HG03064 (cell line): ENCODE measurements around the gene RSPRY1.

Experiments used
- ATAC-seq: cut with Tn5 transposase; IDR thresholded peaks from one replicate; pipeline ENCODE4 v1.9.1; 2021; ENCODE audit warnings: low read depth; ENCODE audit not compliant: unreplicated experiment

RSPRY1 gene

GRCh38 chr16:57216968-57217367 lies 30.8 kb downstream of the RSPRY1 start:
- ATAC-seq = no peak

- no peak for ATAC-seq
Measured at GRCh38 chr16:57223057-57223456, 36.9 kb downstream of the RSPRY1 start.

- ATAC-seq = no peak
Measured at GRCh38 chr16:57224651-57225335, 38.7 kb downstream of the RSPRY1 start.

- no peak for ATAC-seq
Measured at GRCh38 chr16:57225978-57226377, 39.8 kb downstream of the RSPRY1 start.

- ATAC-seq = no peak
Measured at GRCh38 chr16:57226701-57227621, 40.8 kb downstream of the RSPRY1 start.

GRCh38 chr16:57229079-57229478 lies 43.0 kb downstream of the RSPRY1 start:
- ATAC-seq = no peak

GRCh38 chr16:57231821-57232350 lies 45.8 kb downstream of the RSPRY1 start:
- ATAC-seq = no peak

- no peak for ATAC-seq
Measured at GRCh38 chr16:57233944-57234706, 48.0 kb downstream of the RSPRY1 start.

GRCh38 chr16:57234707-57235092 lies 48.6 kb downstream of the RSPRY1 start:
- no peak for ATAC-seq

- no peak for ATAC-seq
Measured at GRCh38 chr16:57235128-57236021, 49.2 kb downstream of the RSPRY1 start.

GRCh38 chr16:57236022-57236350 lies 49.9 kb downstream of the RSPRY1 start:
- no peak for ATAC-seq

GRCh38 chr16:57238682-57239081 lies 52.6 kb downstream of the RSPRY1 start:
- ATAC-seq = no peak

GRCh38 chr16:57239107-57239506 lies 53.0 kb downstream of the RSPRY1 start:
- no peak for ATAC-seq

GRCh38 chr16:57240851-57241250 lies 54.7 kb downstream of the RSPRY1 start:
- no peak for ATAC-seq

- ATAC-seq = no peak
Measured at GRCh38 chr16:57242650-57243049, 56.5 kb downstream of the RSPRY1 start.

GRCh38 chr16:57244463-57244766 lies 58.3 kb downstream of the RSPRY1 start:
- no peak for ATAC-seq

GRCh38 chr16:57244767-57245471 lies 58.8 kb downstream of the RSPRY1 start, which contains the start of gene ARL2BP:
Gene ARL2BP, plus strand, starts transcription at chr16:57245259. Its CDS starts 109 bp downstream, at chr16:57245368.
- ATAC-seq = peak; percentile 89

- ATAC-seq = peak; percentile 30
Measured at GRCh38 chr16:57245472-57246113, 59.5 kb downstream of the RSPRY1 start.

GRCh38 chr16:57251352-57251751 lies 65.2 kb downstream of the RSPRY1 start:
- ATAC-seq = no peak
